Measurements from ENCODE around the gene KIF26A.
"Not testable (repeated sequence)": the region's sequence is repeated elsewhere in the genome, so short reads cannot be mapped to it uniquely, and the experiment has no call there.

Gene KIF26A

GRCh38 chr14:104152686-104153393 lies 14.5 kb downstream of the KIF26A start:
- Histone ChIP-seq H3K9me3 (ENCODE audit: control insufficient read depth, insufficient read depth, low read length) (no peaks in the 10 kb centered on the region), H3K4me1 (ENCODE audit: control insufficient read depth, insufficient read depth, low read length) (peaks cover 18% of the 10 kb centered on the region), H3K4me3 (ENCODE audit: low read depth, low read length) (no peak overlapping the region), H3K27me3 (ENCODE audit: control insufficient read depth, insufficient read depth, low read length) (no peaks in the 10 kb centered on the region), H3K36me3 (ENCODE audit: control insufficient read depth, insufficient read depth, low read length) (peaks cover 26% of the 10 kb centered on the region), H3K9ac (ENCODE audit: low read depth, low read length) (no peak overlapping the region)

DNA sequence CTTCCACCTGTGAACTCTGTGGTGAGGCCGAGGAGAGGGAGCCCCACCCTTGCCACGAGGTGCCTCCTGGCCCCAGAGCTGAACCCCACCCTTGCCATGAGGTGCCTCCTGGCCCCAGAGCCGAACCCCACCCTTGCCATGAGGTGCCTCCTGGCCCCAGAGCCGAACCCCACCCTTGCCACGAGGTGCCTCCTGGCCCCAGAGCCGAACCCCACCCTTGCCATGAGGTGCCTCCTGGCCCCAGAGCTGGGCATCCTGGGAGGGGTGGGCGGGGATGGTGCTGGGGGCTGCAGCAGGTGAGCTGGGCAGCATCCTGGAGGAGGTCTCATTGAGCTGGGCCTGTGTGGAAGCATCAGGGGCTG lies 15.0 kb downstream of the KIF26A start:
- H3K4me1 ChIP-seq (ENCODE audit: control insufficient read depth, insufficient read depth, low read length) = peaks cover 14% of the 10 kb centered on the region
- not testable (repeated sequence) for H3K9me3 ChIP-seq (ENCODE audit: control insufficient read depth, insufficient read depth, low read length); H3K9ac ChIP-seq (ENCODE audit: low read depth, low read length); H3K27me3 ChIP-seq (ENCODE audit: control insufficient read depth, insufficient read depth, low read length); H3K4me3 ChIP-seq (ENCODE audit: low read depth, low read length)
- peaks cover 30% of the 10 kb centered on the region for H3K36me3 ChIP-seq (ENCODE audit: control insufficient read depth, insufficient read depth, low read length)

- no peaks in the 10 kb centered on the region for H3K9me3 ChIP-seq (ENCODE audit: control insufficient read depth, insufficient read depth, low read length)
- H3K36me3 ChIP-seq (ENCODE audit: control insufficient read depth, insufficient read depth, low read length) = peaks cover 38% of the 10 kb centered on the region
- no peak overlapping the region for H3K9ac ChIP-seq (ENCODE audit: low read depth, low read length)
- no peaks in the 10 kb centered on the region for H3K27me3 ChIP-seq (ENCODE audit: control insufficient read depth, insufficient read depth, low read length)
- peaks cover 8% of the 10 kb centered on the region for H3K4me1 ChIP-seq (ENCODE audit: control insufficient read depth, insufficient read depth, low read length)
- no peak overlapping the region for H3K4me3 ChIP-seq (ENCODE audit: low read depth, low read length)
These were observed 15.9 kb downstream of the KIF26A start for GRCh38 chr14:104154246-104154645.

GRCh38 chr14:104155513-104155912 lies 17.1 kb downstream of the KIF26A start:
- Histone ChIP-seq H3K27me3 (ENCODE audit: control insufficient read depth, insufficient read depth, low read length) (no peaks in the 10 kb centered on the region), H3K36me3 (ENCODE audit: control insufficient read depth, insufficient read depth, low read length) (peaks cover 38% of the 10 kb centered on the region), H3K9me3 (ENCODE audit: control insufficient read depth, insufficient read depth, low read length) (no peaks in the 10 kb centered on the region), H3K4me1 (ENCODE audit: control insufficient read depth, insufficient read depth, low read length) (peaks cover 4% of the 10 kb centered on the region), H3K9ac (ENCODE audit: low read depth, low read length) (no peak overlapping the region), H3K4me3 (ENCODE audit: low read depth, low read length) (no peak overlapping the region)

- H3K9ac ChIP-seq (ENCODE audit: low read depth, low read length) = no peak overlapping the region
- no peaks in the 10 kb centered on the region for H3K4me1 ChIP-seq (ENCODE audit: control insufficient read depth, insufficient read depth, low read length)
These were observed 17.8 kb downstream of the KIF26A start for GRCh38 chr14:104156142-104156541.

DNA sequence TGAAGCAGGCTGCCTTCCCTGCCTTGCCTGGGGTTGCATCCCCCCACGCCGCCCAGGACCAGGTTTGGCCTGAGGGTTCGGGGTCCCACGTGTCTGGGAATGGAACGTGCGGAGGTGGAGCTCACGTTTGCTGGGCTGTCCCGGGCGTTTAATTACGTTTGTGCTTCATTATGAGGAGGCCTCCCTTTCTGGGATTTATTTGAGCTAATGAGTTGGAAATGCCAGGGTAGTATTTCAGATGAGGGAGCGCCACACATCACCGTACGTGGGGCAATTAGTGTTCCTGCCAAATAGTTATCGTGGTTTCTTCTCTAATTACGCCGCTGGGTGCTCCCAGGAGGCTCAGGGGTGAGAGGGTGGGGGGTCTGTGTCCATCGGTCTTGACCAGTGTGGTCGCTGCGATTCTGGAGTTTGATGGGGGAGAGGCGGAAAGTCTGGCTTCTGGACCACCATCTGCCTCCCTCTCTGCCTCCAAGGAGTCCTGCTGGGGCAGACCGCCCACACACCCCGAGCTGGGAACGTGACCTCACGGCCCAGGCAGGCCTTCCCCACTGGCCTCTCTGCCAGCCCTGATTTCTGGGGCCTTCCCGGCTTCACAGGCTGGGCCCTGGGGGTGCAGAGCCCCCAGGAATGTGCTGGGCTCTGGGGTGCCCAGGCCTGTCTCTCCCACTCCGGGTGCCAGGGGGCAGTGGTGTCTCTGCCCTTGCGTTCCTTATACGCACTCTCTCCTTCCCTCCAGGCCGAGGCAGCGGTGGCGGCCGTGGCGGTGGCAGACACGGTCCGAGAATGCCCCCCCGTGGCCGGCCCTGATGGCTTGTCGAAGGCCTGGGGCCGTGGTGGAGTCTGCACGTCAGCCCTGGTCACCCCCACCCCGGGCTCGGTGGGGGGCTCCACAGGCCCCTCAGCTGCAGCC lies 18.9 kb downstream of the KIF26A start:
- Histone ChIP-seq H3K27me3 (ENCODE audit: control insufficient read depth, insufficient read depth, low read length) (no peaks in the 10 kb centered on the region), H3K36me3 (ENCODE audit: control insufficient read depth, insufficient read depth, low read length) (peaks cover 36% of the 10 kb centered on the region), H3K4me1 (ENCODE audit: control insufficient read depth, insufficient read depth, low read length) (no peaks in the 10 kb centered on the region), H3K9me3 (ENCODE audit: control insufficient read depth, insufficient read depth, low read length) (no peaks in the 10 kb centered on the region), H3K9ac (ENCODE audit: low read depth, low read length) (no peak overlapping the region), H3K4me3 (ENCODE audit: low read depth, low read length) (no peak overlapping the region)

More at GRCh38 chr14:104156142-104156541, 17.8 kb downstream of the KIF26A start:
- Histone ChIP-seq H3K36me3 (ENCODE audit: control insufficient read depth, insufficient read depth, low read length) (peaks cover 38% of the 10 kb centered on the region), H3K27me3 (ENCODE audit: control insufficient read depth, insufficient read depth, low read length) (no peaks in the 10 kb centered on the region), H3K9me3 (ENCODE audit: control insufficient read depth, insufficient read depth, low read length) (no peaks in the 10 kb centered on the region), H3K4me3 (ENCODE audit: low read depth, low read length) (no peak overlapping the region)

DNA sequence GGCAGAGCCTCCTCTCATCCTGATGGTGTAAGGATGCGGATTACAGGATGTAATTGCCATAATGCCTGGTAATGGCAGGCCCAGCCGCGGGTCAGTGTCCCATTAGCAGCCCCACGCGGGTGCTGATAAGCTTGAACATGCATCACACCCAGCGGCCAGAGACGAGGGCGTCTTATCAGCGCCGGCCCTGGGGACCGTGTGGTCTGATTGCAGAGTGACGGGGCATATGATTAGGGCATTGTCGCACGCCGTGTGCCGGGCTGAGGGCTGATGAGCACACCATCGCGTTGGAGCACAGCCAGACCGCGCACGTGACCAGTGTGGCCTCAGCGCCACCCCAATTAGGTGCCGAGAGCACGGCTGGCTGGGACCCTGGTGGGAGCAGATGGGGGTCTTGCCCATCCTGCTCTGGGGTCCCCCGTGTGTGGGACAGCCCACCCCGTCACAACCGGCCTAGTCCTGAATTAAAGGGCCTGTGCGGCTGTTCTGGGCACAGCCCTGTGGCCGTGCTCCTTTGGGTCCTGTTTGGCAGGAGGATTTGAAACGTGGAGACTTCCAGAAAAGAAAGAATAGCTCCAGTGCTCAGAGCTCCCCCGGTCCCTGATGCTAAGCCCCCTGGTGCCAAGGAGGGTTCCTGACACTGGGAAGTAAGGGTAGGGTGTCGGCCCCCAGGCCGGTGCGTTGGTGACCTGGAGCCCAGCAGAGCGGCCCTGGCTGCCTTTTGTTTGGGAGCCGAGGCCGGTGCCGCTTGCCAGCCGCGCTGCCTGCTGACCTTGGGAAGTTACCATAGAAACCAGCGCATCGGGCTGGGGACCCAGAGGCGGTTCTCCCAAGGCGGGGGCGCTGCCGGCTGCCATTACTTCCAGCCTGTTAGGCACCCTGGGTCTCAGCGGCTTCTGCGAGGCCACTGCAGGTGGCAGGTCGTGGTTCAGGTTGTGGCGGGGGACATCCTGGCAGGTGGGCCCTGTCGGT lies 20.7 kb downstream of the KIF26A start:
- H3K36me3 ChIP-seq (ENCODE audit: control insufficient read depth, insufficient read depth, low read length) = peaks cover 26% of the 10 kb centered on the region
- no peaks in the 10 kb centered on the region for H3K9me3 ChIP-seq (ENCODE audit: control insufficient read depth, insufficient read depth, low read length)
- H3K27me3 ChIP-seq (ENCODE audit: control insufficient read depth, insufficient read depth, low read length) = no peaks in the 10 kb centered on the region
- H3K9ac ChIP-seq (ENCODE audit: low read depth, low read length) = no peak overlapping the region
- no peak overlapping the region for H3K4me3 ChIP-seq (ENCODE audit: low read depth, low read length)
- no peaks in the 10 kb centered on the region for H3K4me1 ChIP-seq (ENCODE audit: control insufficient read depth, insufficient read depth, low read length)

DNA sequence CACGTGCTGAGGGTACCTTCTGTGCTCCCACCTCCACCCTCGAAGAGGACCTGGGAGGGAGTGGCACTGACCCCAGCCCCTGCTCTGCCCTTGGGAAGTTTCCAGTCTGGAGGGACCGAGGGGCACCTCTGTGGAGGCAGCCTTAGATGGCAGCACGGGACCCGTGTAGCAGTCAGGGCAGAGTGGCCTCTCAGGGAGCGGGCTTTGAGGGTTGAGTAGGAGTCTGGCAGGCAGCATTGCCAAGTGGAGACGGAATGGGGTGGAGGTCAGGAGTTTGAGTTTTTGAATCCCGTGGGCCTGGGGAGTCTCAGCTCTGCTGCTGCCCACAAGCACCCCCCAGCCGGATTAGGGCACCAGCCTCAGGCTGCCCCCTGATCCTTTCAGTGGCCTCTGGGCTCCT lies 21.6 kb downstream of the KIF26A start:
- no peaks in the 10 kb centered on the region for H3K9me3 ChIP-seq (ENCODE audit: control insufficient read depth, insufficient read depth, low read length)
- no peak overlapping the region for H3K9ac ChIP-seq (ENCODE audit: low read depth, low read length)
- H3K4me1 ChIP-seq (ENCODE audit: control insufficient read depth, insufficient read depth, low read length) = no peaks in the 10 kb centered on the region
- peaks cover 22% of the 10 kb centered on the region for H3K36me3 ChIP-seq (ENCODE audit: control insufficient read depth, insufficient read depth, low read length)
- no peaks in the 10 kb centered on the region for H3K27me3 ChIP-seq (ENCODE audit: control insufficient read depth, insufficient read depth, low read length)
- no peak overlapping the region for H3K4me3 ChIP-seq (ENCODE audit: low read depth, low read length)

- Histone ChIP-seq H3K9ac (ENCODE audit: low read depth, low read length) (no peak overlapping the region), H3K4me1 (ENCODE audit: control insufficient read depth, insufficient read depth, low read length) (no peaks in the 10 kb centered on the region), H3K27me3 (ENCODE audit: control insufficient read depth, insufficient read depth, low read length) (no peaks in the 10 kb centered on the region), H3K36me3 (ENCODE audit: control insufficient read depth, insufficient read depth, low read length) (peaks cover 26% of the 10 kb centered on the region), H3K4me3 (ENCODE audit: low read depth, low read length) (no peak overlapping the region), H3K9me3 (ENCODE audit: control insufficient read depth, insufficient read depth, low read length) (no peaks in the 10 kb centered on the region)
These were observed 23.4 kb downstream of the KIF26A start for GRCh38 chr14:104161602-104162367.

DNA sequence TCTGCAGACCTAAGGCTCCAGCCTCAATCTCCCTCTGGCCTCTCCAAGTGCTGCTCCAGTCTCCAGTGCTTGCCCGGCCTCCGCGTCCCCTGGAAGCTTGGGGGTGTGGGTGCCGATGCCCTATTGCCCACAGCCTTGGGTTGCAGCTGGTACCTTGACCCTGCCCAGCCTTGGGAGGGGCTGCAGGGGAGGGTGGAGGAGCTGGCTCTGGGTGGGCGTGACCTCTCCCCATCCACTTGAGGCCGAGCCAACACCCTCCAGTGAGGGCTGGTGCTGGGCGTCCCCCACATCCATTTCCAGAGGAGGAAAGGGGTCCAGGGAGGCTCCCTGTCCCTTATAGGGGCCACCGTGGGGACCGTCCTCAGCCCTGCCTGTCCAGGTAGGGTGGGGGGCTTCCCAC lies 24.1 kb downstream of the KIF26A start:
- Histone ChIP-seq H3K4me3 (ENCODE audit: low read depth, low read length) (no peak overlapping the region), H3K36me3 (ENCODE audit: control insufficient read depth, insufficient read depth, low read length) (peaks cover 25% of the 10 kb centered on the region), H3K9ac (ENCODE audit: low read depth, low read length) (no peak overlapping the region), H3K27me3 (ENCODE audit: control insufficient read depth, insufficient read depth, low read length) (no peaks in the 10 kb centered on the region), H3K9me3 (ENCODE audit: control insufficient read depth, insufficient read depth, low read length) (no peaks in the 10 kb centered on the region), H3K4me1 (ENCODE audit: control insufficient read depth, insufficient read depth, low read length) (no peaks in the 10 kb centered on the region)

DNA sequence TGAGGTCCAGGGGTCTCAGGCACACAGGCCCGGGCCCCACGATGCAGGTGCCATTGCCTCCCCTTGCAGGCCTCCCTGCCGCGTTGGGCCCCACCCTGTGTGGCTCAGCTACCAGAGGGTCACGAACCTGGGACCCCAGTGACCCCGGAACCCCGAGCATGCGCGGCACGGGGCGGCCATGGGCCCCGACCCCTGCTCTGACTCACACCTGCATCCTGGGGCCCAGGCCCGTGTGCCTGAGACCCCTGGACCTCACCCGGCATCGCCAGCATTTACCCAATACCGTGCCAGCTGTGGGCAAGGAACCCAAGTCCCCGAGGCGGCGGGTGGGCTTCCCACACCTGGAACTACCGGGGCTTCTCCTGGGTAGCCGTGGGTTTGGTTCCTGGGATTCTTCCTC lies 25.2 kb downstream of the KIF26A start:
- H3K36me3 ChIP-seq (ENCODE audit: control insufficient read depth, insufficient read depth, low read length) = peaks cover 24% of the 10 kb centered on the region
- H3K27me3 ChIP-seq (ENCODE audit: control insufficient read depth, insufficient read depth, low read length) = no peaks in the 10 kb centered on the region
- H3K4me3 ChIP-seq (ENCODE audit: low read depth, low read length) = no peak overlapping the region
- H3K9ac ChIP-seq (ENCODE audit: low read depth, low read length) = no peak overlapping the region
- no peaks in the 10 kb centered on the region for H3K4me1 ChIP-seq (ENCODE audit: control insufficient read depth, insufficient read depth, low read length)
- no peaks in the 10 kb centered on the region for H3K9me3 ChIP-seq (ENCODE audit: control insufficient read depth, insufficient read depth, low read length)
